Measurements from ENCODE around the gene C1QTNF6.

Gene C1QTNF6

GRCh38 chr22:37175414-37176281 lies 12.4 kb downstream of the C1QTNF6 start:
- H3K27me3 ChIP-seq (ENCODE audit: insufficient read depth, low read length, poor library complexity, severe bottlenecking) = no peaks in the 10 kb centered on the region
- no peak for TF ChIP-seq EZH2phosphoT487 (IDR thresholded peaks at IDR 0.05; ENCODE audit: borderline replicate concordance)
- TF ChIP-seq, protein P1, sequence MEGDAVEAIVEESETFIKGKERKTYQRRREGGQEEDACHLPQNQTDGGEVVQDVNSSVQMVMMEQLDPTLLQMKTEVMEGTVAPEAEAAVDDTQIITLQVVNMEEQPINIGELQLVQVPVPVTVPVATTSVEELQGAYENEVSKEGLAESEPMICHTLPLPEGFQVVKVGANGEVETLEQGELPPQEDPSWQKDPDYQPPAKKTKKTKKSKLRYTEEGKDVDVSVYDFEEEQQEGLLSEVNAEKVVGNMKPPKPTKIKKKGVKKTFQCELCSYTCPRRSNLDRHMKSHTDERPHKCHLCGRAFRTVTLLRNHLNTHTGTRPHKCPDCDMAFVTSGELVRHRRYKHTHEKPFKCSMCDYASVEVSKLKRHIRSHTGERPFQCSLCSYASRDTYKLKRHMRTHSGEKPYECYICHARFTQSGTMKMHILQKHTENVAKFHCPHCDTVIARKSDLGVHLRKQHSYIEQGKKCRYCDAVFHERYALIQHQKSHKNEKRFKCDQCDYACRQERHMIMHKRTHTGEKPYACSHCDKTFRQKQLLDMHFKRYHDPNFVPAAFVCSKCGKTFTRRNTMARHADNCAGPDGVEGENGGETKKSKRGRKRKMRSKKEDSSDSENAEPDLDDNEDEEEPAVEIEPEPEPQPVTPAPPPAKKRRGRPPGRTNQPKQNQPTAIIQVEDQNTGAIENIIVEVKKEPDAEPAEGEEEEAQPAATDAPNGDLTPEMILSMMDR (conservative IDR thresholded peaks at IDR 0.05; ENCODE audit: low read length) = no peak
- H3K9ac ChIP-seq (ENCODE audit: low read depth, low read length, poor library complexity, severe bottlenecking) = no peak overlapping the region

DNA sequence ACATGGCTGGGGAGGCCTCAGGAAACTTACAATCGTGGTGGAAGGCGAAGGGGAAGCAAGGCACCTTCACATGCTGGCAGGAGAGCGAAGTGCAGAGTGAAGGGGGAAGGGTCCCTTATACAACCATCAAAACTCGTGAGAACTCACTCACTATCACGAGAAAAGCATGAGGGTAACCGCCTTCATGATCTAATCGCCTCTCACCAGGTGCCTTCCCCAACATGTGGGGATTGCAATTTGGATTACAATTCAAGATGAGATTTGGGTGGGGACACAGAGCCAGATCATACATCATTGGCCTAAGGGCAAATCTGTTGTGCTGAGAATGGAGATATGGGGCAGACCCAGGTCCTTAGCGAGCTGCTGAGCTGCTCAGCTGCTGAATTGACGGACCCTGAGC lies 13.1 kb downstream of the C1QTNF6 start:
- Histone ChIP-seq H4K20me1 (ENCODE audit: insufficient read depth, low read length, poor library complexity, severe bottlenecking) (no peaks in the 10 kb centered on the region), H3K4me2 (ENCODE audit: low read depth, low read length, poor library complexity, severe bottlenecking) (no peak overlapping the region), H2AFZ (ENCODE audit: low read length) (no peak overlapping the region), H3K9me2 (replicated peaks; ENCODE audit: low read depth, low read length) (no peaks in the 10 kb centered on the region), H3K36me3 (ENCODE audit: insufficient read depth, low read length) (no peaks in the 10 kb centered on the region), H3K4me1 (ENCODE audit: insufficient read depth, low read length, poor library complexity, severe bottlenecking) (no peaks in the 10 kb centered on the region), H3K9ac (ENCODE audit: low read depth, low read length, poor library complexity, severe bottlenecking) (no peak overlapping the region), H3K4me3 (ENCODE audit: low read length, poor library complexity, severe bottlenecking) (no peak overlapping the region), H3K9me3 (ENCODE audit: insufficient read depth, low read depth, low read length) (no peaks in the 10 kb centered on the region), H3K79me2 (ENCODE audit: insufficient read depth, low read length) (no peaks in the 10 kb centered on the region), H3F3A (ENCODE audit: low read depth) (no peaks in the 10 kb centered on the region), H3K27me3 (ENCODE audit: insufficient read depth, low read length, poor library complexity, severe bottlenecking) (no peaks in the 10 kb centered on the region)
- no peak for TF ChIP-seq EZH2phosphoT487 (IDR thresholded peaks at IDR 0.05; ENCODE audit: borderline replicate concordance)
- TF ChIP-seq, protein P1 (conservative IDR thresholded peaks at IDR 0.05; ENCODE audit: low read length) = no peak

More at GRCh38 chr22:37175414-37176281, 12.4 kb downstream of the C1QTNF6 start:
- Histone ChIP-seq H3K4me3 (ENCODE audit: low read length, poor library complexity, severe bottlenecking) (no peak overlapping the region), H2AFZ (ENCODE audit: low read length) (no peak overlapping the region), H3K79me2 (ENCODE audit: insufficient read depth, low read length) (no peaks in the 10 kb centered on the region), H3K9me3 (ENCODE audit: insufficient read depth, low read depth, low read length) (no peaks in the 10 kb centered on the region), H3F3A (ENCODE audit: low read depth) (no peaks in the 10 kb centered on the region), H4K20me1 (ENCODE audit: insufficient read depth, low read length, poor library complexity, severe bottlenecking) (no peaks in the 10 kb centered on the region), H3K4me2 (ENCODE audit: low read depth, low read length, poor library complexity, severe bottlenecking) (no peak overlapping the region), H3K36me3 (ENCODE audit: insufficient read depth, low read length) (no peaks in the 10 kb centered on the region), H3K9me2 (replicated peaks; ENCODE audit: low read depth, low read length) (no peaks in the 10 kb centered on the region), H3K4me1 (ENCODE audit: insufficient read depth, low read length, poor library complexity, severe bottlenecking) (no peaks in the 10 kb centered on the region)

- Histone ChIP-seq H3K27me3 (ENCODE audit: insufficient read depth, low read length, poor library complexity, severe bottlenecking) (no peaks in the 10 kb centered on the region), H4K20me1 (ENCODE audit: insufficient read depth, low read length, poor library complexity, severe bottlenecking) (no peaks in the 10 kb centered on the region)
- TF ChIP-seq, protein P1 (conservative IDR thresholded peaks at IDR 0.05; ENCODE audit: low read length) = no peak
- TF ChIP-seq EZH2phosphoT487 (IDR thresholded peaks at IDR 0.05; ENCODE audit: borderline replicate concordance) = no peak
Observed at GRCh38 chr22:37173709-37174108, 14.3 kb downstream of the C1QTNF6 start.

More at GRCh38 chr22:37173709-37174108, 14.3 kb downstream of the C1QTNF6 start:
- Histone ChIP-seq H3K9ac (ENCODE audit: low read depth, low read length, poor library complexity, severe bottlenecking) (no peak overlapping the region), H3F3A (ENCODE audit: low read depth) (no peaks in the 10 kb centered on the region), H2AFZ (ENCODE audit: low read length) (no peak overlapping the region), H3K36me3 (ENCODE audit: insufficient read depth, low read length) (no peaks in the 10 kb centered on the region), H3K4me2 (ENCODE audit: low read depth, low read length, poor library complexity, severe bottlenecking) (no peak overlapping the region), H3K4me1 (ENCODE audit: insufficient read depth, low read length, poor library complexity, severe bottlenecking) (no peaks in the 10 kb centered on the region), H3K9me3 (ENCODE audit: insufficient read depth, low read depth, low read length) (no peaks in the 10 kb centered on the region), H3K79me2 (ENCODE audit: insufficient read depth, low read length) (no peaks in the 10 kb centered on the region), H3K4me3 (ENCODE audit: low read length, poor library complexity, severe bottlenecking) (no peak overlapping the region), H3K9me2 (replicated peaks; ENCODE audit: low read depth, low read length) (no peaks in the 10 kb centered on the region)

Data from Loucy (cell line).